Lower leg skin (tissue), 4 donors: Measurements from ENCODE around the gene DDX1. TPM values are rescaled to one million over a fixed set of nuclear protein-coding genes. Genes with fewer than 3 reads are reported as not detected.

Experiments used
- DNase-seq, 2 donors: peaks; one replicate each; pipeline ENCODE4 v3.0.0-alpha.2; 2019; ENCODE audit warnings: low spot score in 2 of 2
- H3K4me3 ChIP-seq: fragments of 200-600 bp; sonication (generic); 2 replicates; pipeline ENCODE4 v1.5.1; 2017; ENCODE audit warnings: mild to moderate bottlenecking, low read depth; ENCODE audit not compliant: poor library complexity, severe bottlenecking
- POLR2A ChIP-seq, 2 donors: fragments of 450-650 bp; IDR thresholded peaks; one replicate each; pipeline ENCODE4 v1.6.1; 2016 to 2017; ENCODE audit warnings: antibody characterized with exemption in 2 of 2, mild to moderate bottlenecking in 1 of 2, moderate library complexity in 1 of 2
- WGBS, 2 donors: methylation state at CpG; one replicate each; pipeline ENCODE4 v1.1.5; 2018; 5-methylcytosine and 5-hydroxymethylcytosine counted together
- intact Hi-C: fragments of 100-400 bp; cut with DNase I; formaldehyde crosslinking; loops from one replicate; pipeline ENCODE4 v1.15.0; 2023; ENCODE audit warnings: low total_unique reads
- total RNA-seq, 4 donors: library from RNA; depleted of rRNA; stranded (reverse); fragments of >200 nt; gene quantifications; one replicate each; pipeline ENCODE4 v1.1.0, GENCODE V29; 2016
- TF ChIP-seq, protein P1 (sequence below), 3 donors: fragments of 450-650 bp; IDR thresholded peaks; one replicate each; pipeline ENCODE4 v1.5.1; 2016; ENCODE audit warnings: antibody characterized with exemption in 3 of 3, mild to moderate bottlenecking in 3 of 3, moderate library complexity in 2 of 3

The DDX1 gene
- total RNA-seq, 4 donors from 2014 or later = 38.8 to 55.5 (median 44.4) TPM

DNA sequence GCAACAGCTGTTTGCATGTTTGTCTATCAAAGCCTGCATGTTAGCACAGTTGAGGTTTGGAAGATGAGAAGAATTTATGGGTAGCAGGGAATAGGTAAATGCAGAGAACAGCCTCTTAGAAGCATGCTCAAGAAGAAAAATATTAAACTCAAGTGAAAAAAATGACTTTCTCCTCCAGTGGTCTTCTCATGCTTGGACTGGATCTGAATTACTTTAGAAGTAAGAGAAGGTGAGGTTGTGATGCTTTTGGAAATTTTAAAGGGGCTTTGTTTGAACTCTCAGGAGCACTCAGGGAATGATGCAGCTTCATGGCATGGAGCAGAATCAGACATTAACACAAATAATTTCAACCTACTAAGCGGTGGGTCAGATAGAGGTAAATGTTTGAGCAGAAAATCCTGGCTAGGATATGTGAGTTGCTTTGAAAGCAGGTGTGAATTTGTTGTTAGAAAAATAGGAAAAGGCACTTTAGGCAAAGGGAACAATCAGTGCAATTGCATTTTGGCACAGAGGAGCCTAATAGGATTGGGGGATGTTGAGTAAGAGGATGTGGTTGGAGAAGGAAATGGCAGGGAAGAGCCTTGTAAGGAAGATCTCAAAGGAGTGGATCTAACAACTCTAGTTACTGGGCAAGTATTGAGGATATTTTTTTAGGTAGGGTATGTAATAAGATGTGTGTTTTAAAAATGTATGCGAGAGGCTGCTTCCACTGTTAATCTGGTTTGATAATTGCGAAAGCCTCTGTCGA is 76.3 kb downstream of the DDX1 start:
- intact Hi-C loops = no loop called here
- TF ChIP-seq, protein P1, sequence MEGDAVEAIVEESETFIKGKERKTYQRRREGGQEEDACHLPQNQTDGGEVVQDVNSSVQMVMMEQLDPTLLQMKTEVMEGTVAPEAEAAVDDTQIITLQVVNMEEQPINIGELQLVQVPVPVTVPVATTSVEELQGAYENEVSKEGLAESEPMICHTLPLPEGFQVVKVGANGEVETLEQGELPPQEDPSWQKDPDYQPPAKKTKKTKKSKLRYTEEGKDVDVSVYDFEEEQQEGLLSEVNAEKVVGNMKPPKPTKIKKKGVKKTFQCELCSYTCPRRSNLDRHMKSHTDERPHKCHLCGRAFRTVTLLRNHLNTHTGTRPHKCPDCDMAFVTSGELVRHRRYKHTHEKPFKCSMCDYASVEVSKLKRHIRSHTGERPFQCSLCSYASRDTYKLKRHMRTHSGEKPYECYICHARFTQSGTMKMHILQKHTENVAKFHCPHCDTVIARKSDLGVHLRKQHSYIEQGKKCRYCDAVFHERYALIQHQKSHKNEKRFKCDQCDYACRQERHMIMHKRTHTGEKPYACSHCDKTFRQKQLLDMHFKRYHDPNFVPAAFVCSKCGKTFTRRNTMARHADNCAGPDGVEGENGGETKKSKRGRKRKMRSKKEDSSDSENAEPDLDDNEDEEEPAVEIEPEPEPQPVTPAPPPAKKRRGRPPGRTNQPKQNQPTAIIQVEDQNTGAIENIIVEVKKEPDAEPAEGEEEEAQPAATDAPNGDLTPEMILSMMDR (IDR thresholded peaks at IDR 0.05) = no peak
- TF ChIP-seq POLR2A (IDR thresholded peaks at IDR 0.05) = no peak
- no peak for DNase-seq
- no peak overlapping the region for H3K4me3 ChIP-seq
- 68 to 76% methylated on average over 4 of the region's 4 CpGs for WGBS, 2 donors

DNA sequence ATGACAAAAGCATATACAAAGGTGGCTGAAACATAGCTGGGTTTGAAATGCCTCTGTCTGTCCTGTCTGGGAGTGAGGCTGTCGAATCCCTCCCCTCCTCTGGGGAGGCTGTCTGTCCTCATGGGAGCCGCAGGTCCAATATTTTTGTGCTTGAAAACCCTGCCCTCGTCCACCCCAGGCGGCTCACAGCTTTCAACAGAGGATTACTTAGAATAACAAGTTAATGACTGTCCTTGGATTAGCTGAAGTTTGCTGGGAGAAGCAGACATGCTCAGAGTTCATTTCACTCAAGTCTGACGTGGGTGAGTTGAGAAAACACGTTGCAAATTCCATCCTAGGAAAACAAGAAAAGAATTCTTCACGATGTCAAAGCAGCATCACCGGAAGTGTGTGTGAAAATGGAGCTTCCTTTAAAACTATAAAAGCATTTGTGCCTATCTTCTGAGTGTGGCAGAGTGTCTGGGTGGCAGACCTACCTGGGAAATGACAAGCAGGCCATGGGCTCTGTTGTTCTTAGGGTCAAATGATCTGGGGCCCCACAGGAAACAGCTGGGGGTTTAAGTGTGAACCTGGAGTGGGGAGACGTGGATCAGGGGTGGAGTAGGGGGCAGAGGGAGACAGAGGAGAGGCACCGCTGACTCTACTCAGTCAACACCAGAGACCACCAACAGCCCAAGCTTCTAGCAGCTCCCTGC is 77.1 kb downstream of the DDX1 start:
- DNase-seq = no peak
- WGBS, 2 donors = 62 to 63% methylated on average over 10 of the region's 10 CpGs
- no peak overlapping the region for H3K4me3 ChIP-seq
- TF ChIP-seq, protein P1 (IDR thresholded peaks at IDR 0.05) = no peak
- TF ChIP-seq POLR2A (IDR thresholded peaks at IDR 0.05) = no peak
- intact Hi-C loops = no loop called here

DNA sequence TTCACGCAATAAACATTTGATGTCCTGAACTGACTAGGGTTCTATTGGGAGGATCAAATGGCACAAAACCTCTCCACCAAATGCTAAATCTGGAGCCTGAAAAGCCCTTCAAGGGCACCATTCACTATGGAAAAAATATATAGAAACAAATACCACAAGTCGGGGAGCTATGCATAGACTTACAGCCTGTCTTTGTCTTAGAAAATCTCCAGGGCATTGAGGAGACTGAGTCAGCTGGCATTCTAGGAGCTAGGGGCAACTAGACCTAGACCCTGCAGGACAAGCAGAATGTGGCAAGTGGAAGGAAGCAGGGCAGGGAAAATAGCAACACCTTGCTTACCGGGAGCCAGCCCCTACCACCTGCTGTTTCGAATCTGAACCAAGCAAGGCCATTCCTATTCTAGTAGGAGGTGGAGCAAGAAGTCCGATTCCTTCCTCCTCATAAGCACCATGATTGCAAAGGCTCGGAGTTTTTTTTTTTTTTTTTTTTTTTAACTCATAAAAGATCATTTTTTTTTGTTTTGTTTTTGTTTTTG is 77.8 kb downstream of the DDX1 start:
- TF ChIP-seq, protein P1 (IDR thresholded peaks at IDR 0.05) = no peak
- no peak for TF ChIP-seq POLR2A (IDR thresholded peaks at IDR 0.05)
- WGBS, 2 donors = 92% methylated on average over 6 of the region's 6 CpGs
- H3K4me3 ChIP-seq = no peak overlapping the region
- no peak for DNase-seq
- intact Hi-C loops = no loop called here

DNA sequence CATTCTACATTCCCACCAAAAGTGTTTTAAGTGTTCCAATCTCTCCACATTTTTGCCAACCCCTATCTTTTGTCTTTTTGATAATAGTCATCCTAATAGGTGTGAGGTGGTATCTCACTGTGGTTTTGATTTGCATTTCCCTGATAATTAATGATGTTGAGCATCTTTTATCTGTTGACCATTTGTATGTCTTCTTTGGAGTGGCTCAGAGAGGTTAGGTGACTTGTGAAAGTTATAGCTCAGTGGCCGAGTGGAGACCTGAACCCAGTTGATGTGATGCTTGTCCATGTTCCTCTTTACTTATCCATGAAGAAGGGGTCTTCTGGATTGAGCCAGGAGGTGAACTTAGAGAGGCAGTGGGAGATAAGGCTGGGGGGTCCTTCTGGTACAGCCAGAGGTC is 78.8 kb downstream of the DDX1 start:
- H3K4me3 ChIP-seq = no peak overlapping the region
- 96 to 100% methylated on average over 1 of the region's 1 CpG for WGBS, 2 donors
- DNase-seq = no peak
- TF ChIP-seq POLR2A (IDR thresholded peaks at IDR 0.05) = no peak
- TF ChIP-seq, protein P1 (IDR thresholded peaks at IDR 0.05) = no peak
- intact Hi-C loops = no loop called here

DNA sequence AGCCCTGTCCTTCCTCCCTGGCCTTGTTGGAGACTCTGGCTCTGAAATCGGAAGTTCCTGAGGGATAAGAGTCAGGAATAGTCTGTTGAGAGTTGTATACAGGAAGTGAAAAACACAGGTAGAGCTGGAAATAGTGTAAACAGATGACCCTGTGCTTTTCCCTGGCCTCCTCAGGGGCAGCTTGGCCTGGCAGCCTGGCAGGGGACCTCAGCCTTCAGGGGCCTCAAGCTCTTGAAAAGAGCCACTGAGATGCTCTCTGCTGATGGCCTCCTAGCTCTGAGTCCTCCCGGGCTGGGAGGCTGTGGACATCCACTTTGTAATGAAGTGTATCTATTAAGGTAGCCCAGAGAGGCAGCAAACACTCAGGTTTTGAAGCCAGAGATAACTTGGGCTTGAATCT is 79.3 kb downstream of the DDX1 start:
- no peak overlapping the region for H3K4me3 ChIP-seq
- DNase-seq = no peak
- intact Hi-C loops = no loop called here
- WGBS, 2 donors = 73 to 82% methylated on average over 2 of the region's 2 CpGs
- TF ChIP-seq, protein P1 (IDR thresholded peaks at IDR 0.05) = no peak
- TF ChIP-seq POLR2A (IDR thresholded peaks at IDR 0.05) = no peak
